GM19240 (cell line): ENCODE data around the gene PCIF1.
"Not testable (repeated sequence)": the region's sequence is repeated elsewhere in the genome, so short reads cannot be mapped to it uniquely, and the experiment has no call there.

Source experiments
- DNase-seq: peaks from one replicate; pipeline ENCODE4 v3.0.0; 2011; ENCODE audit warnings: low spot score; ENCODE audit not compliant: insufficient read length

PCIF1 gene

DNA sequence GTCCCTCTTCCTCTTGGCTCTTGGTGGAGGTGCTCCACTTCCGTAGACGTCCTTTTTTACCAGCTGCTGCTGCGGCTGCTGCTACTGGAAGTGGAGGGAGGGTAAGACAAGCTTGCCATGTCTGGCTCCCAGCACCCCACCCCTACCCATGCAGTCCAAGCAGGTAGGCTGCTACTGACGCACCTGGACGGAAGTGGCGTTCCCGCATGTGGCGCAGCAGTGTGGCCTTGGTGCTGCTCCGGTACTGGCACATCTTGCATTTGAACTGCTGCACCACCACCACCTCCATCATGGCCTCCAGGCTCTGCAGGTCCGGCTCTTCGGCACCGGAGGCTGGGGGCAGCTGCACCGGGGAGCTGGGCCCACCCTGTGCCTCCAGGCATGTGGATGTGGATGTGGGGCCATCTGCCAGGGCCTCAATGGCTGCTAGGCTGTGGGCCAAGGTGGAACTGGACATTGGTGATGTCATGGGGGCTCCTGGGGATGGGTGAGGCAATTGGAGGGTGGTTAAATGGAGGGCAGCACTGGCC is 33.1 kb downstream of the PCIF1 start:
- DNase-seq = no peak

DNA sequence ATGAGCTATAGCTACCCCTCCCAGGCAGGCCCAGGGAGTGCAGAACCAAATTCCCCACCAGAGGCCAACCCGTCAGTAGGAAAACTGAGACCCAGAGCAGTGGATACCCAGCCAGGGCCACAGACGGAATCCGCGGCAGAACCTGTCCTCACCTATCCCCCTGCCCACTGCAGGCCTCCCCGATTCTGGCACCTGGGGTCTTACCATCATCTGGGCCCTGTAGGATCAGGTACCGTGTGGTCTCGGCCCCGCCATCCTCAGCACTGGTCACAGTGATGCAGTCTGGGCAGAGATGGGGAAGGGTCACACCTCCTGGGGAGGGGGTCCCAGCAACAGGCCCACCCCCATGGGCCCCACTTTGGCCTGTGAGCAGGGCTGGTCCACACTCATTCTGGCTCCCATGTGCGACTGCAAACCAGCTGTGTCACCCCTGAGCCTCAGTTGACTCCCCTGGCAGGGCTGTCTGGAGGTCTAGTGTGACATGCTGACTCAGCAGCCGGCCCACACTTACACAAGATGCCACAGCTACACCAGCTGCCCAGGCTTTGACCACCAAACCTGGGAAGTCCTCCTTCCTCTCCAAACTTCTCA is 33.7 kb downstream of the PCIF1 start:
- no peak for DNase-seq

DNA sequence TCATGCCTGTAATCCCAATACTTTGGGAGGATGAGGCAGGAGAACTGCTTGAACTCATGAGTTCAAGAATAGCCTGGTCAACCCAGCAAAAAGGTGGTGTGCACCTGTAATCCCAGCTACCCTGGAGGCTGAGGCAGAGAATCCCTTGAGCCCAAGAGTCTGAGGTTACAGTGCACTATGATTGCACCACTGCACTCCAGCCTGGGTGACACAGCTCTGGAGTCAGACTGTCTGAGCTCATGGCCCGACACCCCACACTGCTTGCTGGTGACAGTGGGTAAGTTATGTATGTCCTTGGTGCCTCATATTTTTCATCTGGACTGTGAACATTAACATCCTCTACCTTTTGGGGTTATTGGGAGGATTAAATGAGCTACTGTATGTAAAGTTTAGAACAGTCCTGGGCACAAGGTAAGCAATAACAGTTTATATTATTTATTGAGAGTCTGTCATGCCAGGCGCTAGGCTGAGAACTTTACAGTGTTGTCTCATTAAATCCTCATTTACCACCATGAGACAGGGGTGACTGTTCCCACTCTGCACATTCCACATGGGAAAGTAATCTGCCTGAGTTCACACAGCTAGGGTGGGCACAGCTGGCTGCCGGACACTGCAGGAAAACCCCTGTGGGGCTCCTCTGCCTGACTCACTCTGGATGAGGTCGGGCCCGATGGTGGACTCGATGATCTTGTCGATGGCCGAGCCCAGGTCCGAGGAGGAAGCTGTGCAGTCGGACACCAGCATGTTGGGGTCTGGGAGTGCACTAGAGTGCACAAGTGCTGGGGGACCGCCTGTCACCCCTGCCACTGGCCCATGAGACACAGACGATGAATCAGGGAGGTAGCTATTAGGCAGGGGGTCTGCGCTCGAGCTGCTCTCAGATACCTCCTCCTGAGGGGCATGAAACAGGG is 34.6 kb downstream of the PCIF1 start:
- no peak for DNase-seq

DNA sequence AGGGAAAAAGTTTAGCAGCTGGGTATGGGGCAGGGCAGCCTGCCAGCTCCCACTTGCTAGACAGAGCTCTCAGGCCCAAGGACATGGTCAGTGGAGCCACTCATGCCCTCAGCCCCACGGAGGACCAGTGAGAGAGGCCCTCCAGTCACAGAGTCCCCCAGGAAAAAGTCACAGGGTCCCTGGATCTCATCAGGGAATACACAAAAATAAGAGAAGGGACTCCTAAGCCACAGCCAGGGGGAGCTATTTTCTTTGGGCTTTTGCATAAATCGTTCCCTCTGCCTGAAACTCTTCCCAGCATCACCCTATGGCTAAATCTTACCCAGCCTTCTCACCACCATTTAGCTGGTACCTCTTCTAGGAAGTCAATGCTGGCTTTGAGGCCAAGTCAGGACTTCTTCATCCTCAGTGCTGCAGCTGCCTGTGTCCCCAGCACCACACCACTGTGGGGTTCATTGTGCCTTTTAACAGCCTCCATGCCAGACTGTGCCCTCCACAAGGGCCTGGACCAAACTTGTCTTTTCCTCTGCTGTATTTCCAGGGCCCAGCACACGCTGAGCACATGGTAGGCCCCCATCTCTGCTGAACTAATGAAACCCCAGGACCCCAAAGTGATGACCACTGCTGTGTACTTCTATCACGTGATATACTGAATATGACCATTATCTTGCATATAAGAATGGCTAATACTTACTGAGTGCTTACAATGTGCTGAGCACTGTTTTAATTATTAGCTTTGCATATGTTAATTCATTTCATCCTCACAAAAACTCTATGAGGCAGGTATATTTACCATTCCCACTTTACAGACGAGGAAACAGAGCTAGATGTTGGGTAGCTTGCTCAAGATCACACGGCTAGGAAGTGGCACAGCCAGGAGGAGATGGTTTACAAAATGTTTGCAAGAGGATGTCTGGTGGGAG is 35.5 kb downstream of the PCIF1 start:
- DNase-seq = no peak

DNA sequence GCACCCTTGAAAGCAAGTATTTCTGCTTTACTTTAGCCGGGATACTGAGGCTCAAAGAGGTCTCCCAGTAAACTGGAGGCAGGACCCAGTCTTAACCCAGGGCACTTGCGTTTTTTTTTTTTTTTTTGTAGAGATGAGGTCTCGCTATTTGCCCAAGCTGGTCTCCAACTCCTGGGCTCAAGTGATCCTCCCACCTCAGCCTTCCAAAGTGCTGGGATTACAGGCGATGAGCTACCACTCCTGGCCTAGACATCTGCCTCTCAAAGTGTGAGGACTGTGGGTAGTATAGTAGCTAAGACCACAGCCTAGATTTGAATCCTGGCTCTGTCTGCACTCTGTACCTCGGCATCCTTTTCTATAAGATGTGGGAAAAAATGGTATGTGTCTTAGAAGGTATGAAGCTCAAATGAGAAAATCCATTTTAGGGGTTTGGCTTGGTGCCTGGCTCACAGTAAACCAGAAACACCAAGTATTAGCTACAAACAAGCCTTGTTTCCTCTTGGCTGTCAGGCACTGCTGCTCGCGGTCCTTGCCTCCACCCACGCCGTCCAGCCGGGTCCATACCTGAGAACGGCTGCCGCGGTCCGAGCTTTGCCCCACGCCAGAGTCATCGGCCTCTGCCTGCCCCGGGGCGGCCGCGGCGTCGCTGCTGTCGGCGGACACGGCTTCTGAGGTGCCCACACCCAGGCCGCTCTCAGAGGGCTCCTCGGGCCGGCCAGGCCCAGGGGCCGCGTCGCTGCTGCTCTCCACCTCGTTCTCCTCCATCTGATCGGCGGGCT is 36.4 kb downstream of the PCIF1 start:
- DNase-seq = no peak

DNA sequence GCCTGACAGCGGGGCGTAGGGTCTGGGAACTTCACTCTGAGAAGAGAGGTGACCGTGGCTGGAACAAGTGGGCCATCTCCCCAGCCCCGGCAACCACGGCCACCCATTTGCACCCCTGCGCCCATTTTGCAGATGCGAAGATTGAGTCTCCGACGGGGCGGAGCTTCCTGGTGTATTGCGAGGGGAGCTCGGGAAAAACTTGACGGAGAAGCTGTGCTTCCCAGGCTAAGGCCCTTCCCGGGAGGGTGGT is 36.9 kb downstream of the PCIF1 start:
- no peak for DNase-seq

DNA sequence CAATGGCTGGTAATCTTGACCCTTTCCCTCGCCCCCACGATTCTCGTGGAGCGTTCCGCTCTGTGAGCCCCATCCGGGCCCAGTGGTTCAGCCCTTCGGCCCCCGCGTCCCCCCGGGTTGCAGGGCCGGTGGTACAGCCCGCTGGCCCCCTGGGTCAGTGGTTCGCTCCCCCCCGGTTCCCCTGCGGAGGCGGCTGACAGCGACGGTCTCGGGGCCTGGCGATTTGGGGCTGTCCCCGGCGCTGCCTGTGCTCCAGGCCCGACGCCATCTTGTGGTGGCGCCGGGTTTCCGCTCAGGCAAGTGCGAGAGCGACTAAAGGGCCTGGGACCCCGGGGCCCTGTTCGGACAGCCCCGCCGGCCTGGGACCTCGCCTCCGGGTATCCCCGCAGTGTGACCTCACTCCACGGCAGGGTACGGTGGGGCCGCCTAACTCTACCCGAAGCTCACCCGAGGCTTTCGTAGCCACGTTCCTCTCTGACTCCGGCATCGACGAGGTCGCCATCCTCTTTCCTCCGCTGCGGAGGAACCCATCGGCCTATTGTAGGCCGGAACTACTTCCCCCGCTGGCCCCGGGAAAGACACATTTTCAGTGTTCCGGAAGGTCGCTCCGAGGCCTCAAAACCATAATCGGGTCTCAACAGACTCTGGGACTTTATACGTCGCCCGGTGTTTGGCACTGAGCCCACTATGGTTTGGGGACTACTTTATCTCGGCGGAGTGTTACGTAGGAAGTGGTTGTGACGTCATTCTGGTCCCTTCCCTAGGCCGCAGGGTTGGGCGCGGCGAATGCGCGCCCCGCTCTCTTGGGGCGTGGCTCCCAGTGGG is 37.4 kb downstream of the PCIF1 start, which contains the start of gene ZNF335:
TSS of gene ZNF335 (minus strand) at position 529 of the 825 bp plus-strand sequence. CDS start 793 bp downstream, outside the sequence.
- peak; percentile 88 for DNase-seq

DNA sequence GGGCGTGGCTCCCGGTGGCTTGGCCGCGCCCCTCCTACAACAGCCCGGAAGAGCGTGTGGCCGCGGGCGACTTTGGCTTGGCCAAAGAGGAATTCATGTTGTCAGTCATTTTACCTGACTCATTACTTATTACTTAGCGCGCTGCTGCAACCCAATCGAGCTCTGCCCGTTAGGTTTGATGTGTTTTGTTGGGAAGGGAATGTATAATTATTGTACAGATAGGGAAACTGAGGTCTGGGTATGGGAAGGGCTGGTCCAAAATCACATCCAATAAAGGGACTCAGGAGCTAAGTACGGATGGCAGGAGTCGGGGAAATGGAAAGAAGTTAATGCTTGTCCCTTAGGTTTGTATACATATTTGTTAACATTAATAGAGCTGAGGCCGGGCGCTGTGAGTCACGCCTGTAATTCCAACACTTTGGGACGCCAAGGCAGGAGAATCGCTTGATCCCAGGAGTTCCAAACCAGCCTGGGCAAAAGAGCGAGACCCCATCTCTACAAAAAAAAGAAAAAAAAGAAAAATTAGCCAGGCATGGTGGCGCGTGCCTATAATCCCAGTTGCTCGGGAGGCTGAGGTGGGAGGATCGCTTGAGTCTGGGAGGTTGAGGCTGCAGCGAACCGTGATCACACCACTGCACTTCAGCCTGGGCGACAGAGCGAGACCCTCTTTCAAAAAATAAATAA is 38.2 kb downstream of the PCIF1 start:
- DNase-seq = peak; percentile 93

DNA sequence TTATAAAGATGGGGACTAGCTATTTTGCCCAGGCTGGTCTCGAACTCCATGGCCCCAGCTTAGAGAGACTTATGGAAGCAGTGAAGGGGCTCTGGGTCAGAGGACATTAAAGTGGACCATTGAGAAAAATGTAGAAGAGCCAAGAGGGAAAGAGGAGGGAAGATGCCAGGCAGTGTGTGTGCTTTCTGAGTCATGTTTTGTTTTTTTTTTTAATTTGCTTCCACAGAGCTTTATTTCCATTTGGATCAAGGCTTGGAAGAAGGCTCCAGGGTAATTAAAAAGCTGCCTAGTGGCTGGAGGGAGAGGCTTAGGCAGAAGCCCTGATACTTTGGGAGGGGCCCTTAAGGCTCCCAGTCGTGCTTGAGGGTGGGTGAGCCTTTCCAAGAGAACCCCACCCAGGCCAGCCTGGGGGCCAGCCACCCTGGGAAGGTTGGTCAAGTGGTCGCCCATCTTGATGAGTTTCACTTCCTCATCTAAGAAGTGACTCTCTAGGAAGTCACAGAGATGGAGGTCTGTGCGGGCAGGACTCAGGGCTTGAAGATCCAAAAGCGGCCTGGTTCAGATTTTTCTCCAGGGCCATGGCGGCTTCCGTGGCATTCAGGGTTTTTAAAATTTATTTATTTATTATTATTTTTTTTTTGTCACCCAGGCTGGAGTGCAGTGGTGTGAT is 40.5 kb downstream of the PCIF1 start:
- no peak for DNase-seq

DNA sequence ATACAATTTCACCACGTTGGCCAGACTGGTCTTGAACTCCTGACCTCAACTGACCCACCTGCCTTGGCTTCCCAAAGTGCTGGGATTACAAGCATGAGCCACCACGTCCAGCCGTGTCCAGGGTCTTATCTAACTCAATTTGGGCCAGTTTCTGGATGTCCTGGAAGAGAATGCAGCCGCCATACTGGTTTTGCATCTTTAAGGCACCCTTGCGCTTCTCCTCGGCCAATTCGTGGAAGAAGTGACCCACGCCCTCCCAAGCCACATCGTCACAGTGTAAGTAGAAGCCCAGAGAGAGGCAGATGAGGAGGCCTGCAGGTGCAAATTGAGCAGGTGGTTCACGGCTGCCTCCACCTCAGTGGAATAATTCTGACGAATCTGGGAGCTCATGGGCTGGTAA is 41.2 kb downstream of the PCIF1 start:
- DNase-seq = no peak

DNA sequence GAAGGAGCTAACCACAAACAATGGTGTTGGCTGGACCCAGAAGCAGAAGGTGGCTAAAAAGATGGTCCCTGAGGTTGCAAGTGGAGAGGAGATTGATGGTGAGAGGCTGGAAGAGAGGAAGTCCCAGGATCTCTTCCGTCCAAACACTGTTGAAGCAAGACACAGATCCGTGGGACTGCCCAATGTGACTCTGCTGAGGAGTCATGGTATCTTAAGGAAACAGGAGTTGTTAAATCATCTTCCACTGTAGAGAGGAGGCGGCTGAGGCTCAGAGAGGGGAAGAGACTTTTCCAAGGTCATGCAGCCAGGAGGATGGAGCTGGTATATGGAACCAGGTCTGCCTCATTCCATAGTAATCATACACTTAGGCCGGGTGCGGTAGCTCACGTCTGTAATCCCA is 41.6 kb downstream of the PCIF1 start:
- DNase-seq = no peak

DNA sequence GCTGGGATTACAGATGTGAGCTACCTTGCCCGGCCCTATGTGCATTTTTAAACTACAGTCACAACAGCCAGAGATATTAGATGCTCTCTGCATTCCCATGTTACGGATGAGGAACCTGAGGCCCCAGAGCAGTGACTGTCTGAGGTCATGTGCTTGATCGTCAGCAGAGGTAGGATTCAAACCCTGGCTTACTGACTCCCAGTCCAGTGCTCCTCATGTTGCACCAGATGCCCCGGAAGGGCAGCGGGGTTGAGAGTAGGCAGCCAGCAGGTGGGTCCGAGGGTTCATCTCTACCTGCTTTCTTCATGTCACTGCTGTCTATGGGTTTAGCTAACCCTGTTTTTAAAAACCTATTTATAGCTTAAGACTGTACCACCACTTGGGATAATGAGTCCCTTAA is 46.8 kb downstream of the PCIF1 start:
- no peak for DNase-seq

DNA sequence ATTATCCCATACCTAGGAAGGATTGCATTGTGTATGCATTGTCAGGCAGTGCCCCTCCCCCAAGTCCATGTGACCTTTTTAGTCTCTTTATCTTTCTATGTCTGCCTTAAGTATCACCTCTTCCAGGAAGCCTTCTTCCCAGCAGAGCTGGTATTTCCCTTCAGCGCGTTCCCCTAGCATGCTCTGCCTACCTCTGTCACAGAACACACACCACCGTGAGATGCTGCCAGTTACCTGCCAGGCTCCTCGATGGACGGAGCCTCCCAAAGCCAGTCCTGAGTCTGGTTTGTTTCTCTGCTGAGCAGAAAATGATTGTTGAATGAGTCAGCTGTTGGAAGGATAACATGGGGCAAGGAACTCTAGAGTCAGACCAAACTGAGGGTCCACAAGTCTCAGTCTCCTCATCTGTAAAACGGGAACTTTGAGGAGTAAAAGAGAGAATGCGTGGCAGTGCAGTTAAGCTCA is 48.8 kb downstream of the PCIF1 start:
- no peak for DNase-seq

DNA sequence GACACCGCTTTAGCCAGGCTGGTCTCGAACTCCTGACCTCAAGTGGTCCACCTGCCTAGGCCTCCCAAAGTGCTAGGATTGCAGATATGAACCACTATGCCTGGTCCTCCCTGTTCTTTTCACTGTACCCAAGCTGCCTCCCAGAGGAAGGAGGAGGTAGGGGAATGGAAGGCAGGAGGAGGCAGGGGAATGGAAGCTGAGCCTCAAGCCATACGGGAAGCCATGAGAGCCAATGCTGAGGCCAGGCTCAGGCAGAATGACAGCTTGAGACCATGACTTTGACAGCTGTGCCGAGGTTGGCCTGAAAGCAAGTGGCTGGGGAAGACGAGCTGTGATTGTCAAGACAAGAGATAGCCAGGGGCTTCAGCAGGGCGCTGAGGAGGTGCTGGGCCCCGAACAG is 51.1 kb downstream of the PCIF1 start:
- DNase-seq = no peak

DNA sequence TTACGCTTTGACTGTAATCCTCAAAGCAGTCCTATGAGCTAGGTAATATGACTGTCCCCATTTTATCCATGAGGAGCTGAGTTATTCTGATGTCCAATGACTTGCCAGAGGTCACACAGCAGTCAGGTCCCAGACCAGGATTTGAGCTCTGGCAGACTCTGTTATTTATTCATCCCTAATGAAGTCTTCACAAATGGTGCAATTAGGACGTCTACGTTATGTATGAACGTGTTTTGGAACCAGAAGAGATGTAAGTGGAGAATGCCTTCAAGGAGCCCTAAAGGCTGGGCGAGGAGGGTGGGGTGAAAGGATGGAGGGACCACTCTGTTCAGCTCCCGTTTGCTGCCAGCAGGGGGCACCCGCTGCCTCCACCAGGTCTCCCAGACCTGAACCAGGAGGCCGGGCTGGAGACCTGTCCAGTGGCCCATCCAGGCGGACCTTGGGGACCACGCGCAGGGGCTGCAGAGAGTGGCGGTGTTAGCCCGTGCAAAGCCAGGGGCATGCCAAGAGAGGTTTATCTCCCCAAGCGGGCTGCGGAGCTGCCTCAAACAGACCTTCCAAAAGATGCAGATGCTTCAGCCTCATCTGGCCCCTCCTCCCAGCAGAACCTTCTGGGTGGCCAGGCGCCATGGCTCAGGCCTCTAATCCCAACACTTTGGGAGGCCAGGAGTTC is 52.8 kb downstream of the PCIF1 start:
- peak; percentile 76 for DNase-seq

DNA sequence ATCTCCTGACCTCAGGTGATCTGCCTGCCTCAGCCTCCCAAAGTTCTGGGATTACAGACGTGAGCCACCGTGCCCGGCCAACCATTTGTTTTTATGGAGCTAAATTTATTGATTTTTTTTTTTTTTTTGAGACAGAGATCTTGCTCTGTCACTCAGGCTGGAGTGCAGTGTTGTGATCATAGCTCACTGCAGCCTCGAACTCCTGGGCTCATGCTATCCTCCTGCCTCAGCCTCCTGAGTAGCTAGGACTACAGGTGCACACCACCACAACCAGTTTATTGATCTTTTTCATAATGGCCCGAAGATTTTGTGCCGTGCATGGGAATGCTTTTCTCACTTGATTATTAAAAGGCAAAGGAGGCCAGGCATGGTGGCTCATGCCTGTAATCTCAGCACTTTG is 54.3 kb downstream of the PCIF1 start:
- DNase-seq = not testable (repeated sequence)

DNA sequence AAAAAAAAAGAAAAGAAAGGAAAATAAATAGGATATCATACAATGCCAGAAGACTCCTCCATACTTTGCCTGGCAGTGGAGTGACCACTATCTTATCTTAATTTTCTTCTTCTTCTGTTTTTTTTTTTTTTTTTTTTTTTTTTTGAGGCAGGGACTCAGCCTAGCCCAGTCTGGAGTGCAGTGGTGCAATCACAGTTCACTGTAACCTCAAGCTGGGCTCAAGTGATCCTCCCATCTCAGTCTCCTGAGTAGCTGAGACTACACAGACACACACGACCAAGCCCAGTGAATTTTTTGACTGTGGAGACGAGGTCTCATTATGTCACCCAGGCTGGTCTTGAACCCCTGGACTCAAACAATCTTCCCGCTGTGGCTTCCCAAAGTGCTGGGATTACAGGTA is 57.1 kb downstream of the PCIF1 start:
- no peak for DNase-seq

DNA sequence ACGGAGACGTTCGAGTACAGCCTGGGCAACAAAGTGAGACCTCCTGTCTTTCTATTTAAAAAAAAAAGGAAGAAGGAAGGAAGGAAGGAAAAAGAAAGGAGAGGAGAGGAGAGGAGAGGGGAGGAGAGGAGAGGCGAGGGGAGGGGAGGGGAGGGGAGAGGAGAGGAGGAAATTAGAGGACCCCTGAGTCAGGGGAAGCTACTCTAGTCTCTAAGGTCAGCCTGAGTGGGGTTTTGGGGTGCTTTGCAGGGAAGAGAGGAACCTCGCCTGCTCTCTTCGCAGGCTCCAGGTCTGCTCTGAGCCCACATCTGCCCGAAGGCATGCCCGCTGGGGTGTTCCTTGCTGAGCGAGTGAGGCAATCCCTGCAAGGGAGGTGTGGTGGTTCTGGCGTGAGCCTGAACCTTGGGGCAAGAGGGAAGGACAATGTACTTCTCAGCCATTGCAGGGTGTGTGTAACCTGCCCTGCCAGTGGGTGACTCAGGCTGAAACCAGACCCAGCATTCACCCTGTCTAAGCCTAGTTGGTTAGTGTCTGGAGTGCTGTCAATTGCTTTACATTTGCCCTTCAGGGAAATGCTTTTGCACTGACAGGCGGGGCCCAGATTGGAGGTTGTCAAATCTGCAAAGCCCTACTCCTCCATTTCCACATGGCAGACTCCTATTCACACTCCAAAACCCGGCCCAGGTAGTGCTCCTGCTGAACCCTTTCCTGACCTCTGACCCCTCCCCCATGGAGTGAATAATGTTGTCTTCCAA is 58.9 kb downstream of the PCIF1 start:
- no peak for DNase-seq
